ENCODE measurements around the gene LETM1. TPM values are rescaled to one million over a fixed set of nuclear protein-coding genes. Genes with fewer than 3 reads are reported as not detected.

The LETM1 gene
- total and polyA plus RNA-seq, 2 of the 13 experiments (the other 11 are each of a cell fraction or from before 2014, with no cell fraction given) = 9.7 to 41.6 TPM

DNA sequence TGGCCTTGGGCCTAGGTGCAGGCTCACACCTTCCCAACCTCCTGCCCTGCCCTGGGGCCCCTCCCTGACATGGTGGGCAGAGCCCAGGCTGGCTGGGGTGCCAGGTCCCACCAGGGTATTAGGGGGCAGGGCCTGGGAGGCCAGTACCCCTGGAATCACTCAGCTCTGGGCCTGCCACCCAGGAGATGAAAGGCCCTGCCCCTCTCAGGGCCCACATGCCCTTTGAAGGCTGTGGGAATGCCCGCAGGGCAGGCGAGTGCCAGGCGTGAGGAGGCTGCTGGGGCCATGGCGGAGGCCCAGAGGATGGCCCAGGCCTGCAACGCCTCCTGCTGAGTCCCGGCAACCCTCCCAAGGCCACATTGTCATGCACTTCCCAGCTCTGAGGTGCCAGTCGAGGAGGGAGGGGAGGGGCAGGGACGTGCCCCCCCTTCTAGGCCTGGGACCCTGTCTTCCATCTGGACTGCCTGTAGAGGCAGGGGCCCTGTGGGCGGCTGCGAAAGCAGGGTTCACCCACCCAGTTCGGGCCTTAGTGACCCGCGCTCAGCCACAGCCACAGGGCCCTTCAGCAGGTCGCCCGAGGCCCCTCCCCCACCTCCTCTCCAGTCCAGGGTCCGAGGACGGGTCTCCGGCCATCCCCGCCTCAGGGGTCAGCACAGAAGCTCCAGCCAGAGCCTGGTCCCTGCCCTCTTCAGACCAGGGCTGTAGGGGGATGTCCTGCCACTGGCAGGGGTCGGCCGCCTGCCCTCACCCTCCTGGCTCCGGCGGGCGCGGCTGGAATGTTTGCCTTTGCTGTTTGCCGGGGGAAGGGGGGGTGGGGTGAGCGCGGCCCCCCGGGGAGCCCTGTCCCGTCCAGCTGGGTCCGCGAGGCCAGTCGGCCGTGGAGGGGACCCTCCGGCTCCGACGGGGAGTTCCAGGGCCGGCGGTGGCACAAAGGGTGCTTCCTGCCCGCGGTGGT, 89.6 kb downstream of the LETM1 start (continued):
- TF ChIP-seq, protein P1, sequence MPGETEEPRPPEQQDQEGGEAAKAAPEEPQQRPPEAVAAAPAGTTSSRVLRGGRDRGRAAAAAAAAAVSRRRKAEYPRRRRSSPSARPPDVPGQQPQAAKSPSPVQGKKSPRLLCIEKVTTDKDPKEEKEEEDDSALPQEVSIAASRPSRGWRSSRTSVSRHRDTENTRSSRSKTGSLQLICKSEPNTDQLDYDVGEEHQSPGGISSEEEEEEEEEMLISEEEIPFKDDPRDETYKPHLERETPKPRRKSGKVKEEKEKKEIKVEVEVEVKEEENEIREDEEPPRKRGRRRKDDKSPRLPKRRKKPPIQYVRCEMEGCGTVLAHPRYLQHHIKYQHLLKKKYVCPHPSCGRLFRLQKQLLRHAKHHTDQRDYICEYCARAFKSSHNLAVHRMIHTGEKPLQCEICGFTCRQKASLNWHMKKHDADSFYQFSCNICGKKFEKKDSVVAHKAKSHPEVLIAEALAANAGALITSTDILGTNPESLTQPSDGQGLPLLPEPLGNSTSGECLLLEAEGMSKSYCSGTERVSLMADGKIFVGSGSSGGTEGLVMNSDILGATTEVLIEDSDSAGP (CRISPR knock-in tag; IDR thresholded peaks at IDR 0.05; ENCODE audit: borderline replicate concordance) = peak; percentile 68
- TF ChIP-seq ZNF333 (CRISPR knock-in tag; IDR thresholded peaks at IDR 0.05; ENCODE audit: borderline replicate concordance) = 0 out of 2 replicates have a peak, but pooled peaks have one; percentile 43
- TF ChIP-seq, protein P2, sequence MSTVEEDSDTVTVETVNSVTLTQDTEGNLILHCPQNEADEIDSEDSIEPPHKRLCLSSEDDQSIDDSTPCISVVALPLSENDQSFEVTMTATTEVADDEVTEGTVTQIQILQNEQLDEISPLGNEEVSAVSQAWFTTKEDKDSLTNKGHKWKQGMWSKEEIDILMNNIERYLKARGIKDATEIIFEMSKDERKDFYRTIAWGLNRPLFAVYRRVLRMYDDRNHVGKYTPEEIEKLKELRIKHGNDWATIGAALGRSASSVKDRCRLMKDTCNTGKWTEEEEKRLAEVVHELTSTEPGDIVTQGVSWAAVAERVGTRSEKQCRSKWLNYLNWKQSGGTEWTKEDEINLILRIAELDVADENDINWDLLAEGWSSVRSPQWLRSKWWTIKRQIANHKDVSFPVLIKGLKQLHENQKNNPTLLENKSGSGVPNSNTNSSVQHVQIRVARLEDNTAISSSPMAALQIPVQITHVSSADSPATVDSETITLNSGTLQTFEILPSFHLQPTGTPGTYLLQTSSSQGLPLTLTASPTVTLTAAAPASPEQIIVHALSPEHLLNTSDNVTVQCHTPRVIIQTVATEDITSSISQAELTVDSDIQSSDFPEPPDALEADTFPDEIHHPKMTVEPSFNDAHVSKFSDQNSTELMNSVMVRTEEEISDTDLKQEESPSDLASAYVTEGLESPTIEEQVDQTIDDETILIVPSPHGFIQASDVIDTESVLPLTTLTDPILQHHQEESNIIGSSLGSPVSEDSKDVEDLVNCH (CRISPR knock-in tag; IDR thresholded peaks at IDR 0.05) = no peak
- TF ChIP-seq ZNF543 (CRISPR knock-in tag; IDR thresholded peaks at IDR 0.05) = peak; percentile 10; the same call in 1 of the 2 replicates
- no peak for TF ChIP-seq ZNF530 (CRISPR knock-in tag; IDR thresholded peaks at IDR 0.05; ENCODE audit: low read depth)
- TF ChIP-seq GATA4 (IDR thresholded peaks at IDR 0.05; ENCODE audit: borderline replicate concordance, low read depth) = no peak
- no peak for TF ChIP-seq ZEB1 (IDR thresholded peaks at IDR 0.05; ENCODE audit: insufficient replicate concordance, low read depth)
- TF ChIP-seq ELF3 (CRISPR knock-in tag; IDR thresholded peaks at IDR 0.05) = no peak; the same call in 1 of the 2 replicates
- TF ChIP-seq ISL2 (CRISPR knock-in tag; IDR thresholded peaks at IDR 0.05) = peak; percentile 61
- TF ChIP-seq, protein P3, sequence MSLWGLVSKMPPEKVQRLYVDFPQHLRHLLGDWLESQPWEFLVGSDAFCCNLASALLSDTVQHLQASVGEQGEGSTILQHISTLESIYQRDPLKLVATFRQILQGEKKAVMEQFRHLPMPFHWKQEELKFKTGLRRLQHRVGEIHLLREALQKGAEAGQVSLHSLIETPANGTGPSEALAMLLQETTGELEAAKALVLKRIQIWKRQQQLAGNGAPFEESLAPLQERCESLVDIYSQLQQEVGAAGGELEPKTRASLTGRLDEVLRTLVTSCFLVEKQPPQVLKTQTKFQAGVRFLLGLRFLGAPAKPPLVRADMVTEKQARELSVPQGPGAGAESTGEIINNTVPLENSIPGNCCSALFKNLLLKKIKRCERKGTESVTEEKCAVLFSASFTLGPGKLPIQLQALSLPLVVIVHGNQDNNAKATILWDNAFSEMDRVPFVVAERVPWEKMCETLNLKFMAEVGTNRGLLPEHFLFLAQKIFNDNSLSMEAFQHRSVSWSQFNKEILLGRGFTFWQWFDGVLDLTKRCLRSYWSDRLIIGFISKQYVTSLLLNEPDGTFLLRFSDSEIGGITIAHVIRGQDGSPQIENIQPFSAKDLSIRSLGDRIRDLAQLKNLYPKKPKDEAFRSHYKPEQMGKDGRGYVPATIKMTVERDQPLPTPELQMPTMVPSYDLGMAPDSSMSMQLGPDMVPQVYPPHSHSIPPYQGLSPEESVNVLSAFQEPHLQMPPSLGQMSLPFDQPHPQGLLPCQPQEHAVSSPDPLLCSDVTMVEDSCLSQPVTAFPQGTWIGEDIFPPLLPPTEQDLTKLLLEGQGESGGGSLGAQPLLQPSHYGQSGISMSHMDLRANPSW (CRISPR knock-in tag; IDR thresholded peaks at IDR 0.05; ENCODE audit: borderline replicate concordance) = peak; percentile 54; the same call in 1 of the 2 replicates
- peak; percentile 66 for TF ChIP-seq ZNF501 (CRISPR knock-in tag; IDR thresholded peaks at IDR 0.05)
- no peak for TF ChIP-seq DNMT1 (CRISPR knock-in tag; IDR thresholded peaks at IDR 0.05)
- TF ChIP-seq ZNF367 (CRISPR knock-in tag; IDR thresholded peaks at IDR 0.05; ENCODE audit: borderline replicate concordance) = peak; percentile 75; the same call in 1 of the 2 replicates
- TF ChIP-seq KDM5B (CRISPR knock-in tag; IDR thresholded peaks at IDR 0.05; ENCODE audit: borderline replicate concordance) = peak; percentile 62
- TF ChIP-seq, protein P4, sequence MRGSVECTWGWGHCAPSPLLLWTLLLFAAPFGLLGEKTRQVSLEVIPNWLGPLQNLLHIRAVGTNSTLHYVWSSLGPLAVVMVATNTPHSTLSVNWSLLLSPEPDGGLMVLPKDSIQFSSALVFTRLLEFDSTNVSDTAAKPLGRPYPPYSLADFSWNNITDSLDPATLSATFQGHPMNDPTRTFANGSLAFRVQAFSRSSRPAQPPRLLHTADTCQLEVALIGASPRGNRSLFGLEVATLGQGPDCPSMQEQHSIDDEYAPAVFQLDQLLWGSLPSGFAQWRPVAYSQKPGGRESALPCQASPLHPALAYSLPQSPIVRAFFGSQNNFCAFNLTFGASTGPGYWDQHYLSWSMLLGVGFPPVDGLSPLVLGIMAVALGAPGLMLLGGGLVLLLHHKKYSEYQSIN (CRISPR knock-in tag; IDR thresholded peaks at IDR 0.05; ENCODE audit: borderline replicate concordance) = no peak
- peak; percentile 21 for TF ChIP-seq PCBP2 (optimal IDR thresholded peaks at IDR 0.05; ENCODE audit: low read depth, low read length, poor library complexity, severe bottlenecking)
- TF ChIP-seq ZNF674 (CRISPR knock-in tag; IDR thresholded peaks at IDR 0.05; ENCODE audit: low read depth) = no peak; the same call in 1 of the 2 replicates
- no peak for TF ChIP-seq HMG20A (CRISPR knock-in tag; IDR thresholded peaks at IDR 0.05; ENCODE audit: borderline replicate concordance)
- TF ChIP-seq, protein P5, sequence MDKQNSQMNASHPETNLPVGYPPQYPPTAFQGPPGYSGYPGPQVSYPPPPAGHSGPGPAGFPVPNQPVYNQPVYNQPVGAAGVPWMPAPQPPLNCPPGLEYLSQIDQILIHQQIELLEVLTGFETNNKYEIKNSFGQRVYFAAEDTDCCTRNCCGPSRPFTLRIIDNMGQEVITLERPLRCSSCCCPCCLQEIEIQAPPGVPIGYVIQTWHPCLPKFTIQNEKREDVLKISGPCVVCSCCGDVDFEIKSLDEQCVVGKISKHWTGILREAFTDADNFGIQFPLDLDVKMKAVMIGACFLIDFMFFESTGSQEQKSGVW (CRISPR knock-in tag; IDR thresholded peaks at IDR 0.05; ENCODE audit: borderline replicate concordance) = no peak
